Measurements from ENCODE around the gene SLC1A2.

Gene SLC1A2

GRCh38 chr11:35365961-35366360 lies 53.4 kb downstream of the SLC1A2 start:
- ChIA-PET POLR2A (no interaction called here), CTCF (no interaction called here)
- TF ChIP-seq LEF1 (IDR thresholded peaks at IDR 0.05; ENCODE audit: borderline replicate concordance) = no peak
- TF ChIP-seq BHLHE40 (IDR thresholded peaks at IDR 0.05; ENCODE audit: borderline replicate concordance) = no peak
- no peak for TF ChIP-seq SP1 (IDR thresholded peaks at IDR 0.05)
- no peak for TF ChIP-seq FOXA1 (IDR thresholded peaks at IDR 0.05)
- TF ChIP-seq ZNF384 (IDR thresholded peaks at IDR 0.05) = no peak
- TF ChIP-seq L3MBTL2 (conservative IDR thresholded peaks at IDR 0.05) = no peak
- TF ChIP-seq NFRKB (IDR thresholded peaks at IDR 0.05) = no peak
- no peak for TF ChIP-seq FOXM1 (IDR thresholded peaks at IDR 0.05; ENCODE audit: borderline replicate concordance)
- no peak for TF ChIP-seq HDGF (IDR thresholded peaks at IDR 0.05; ENCODE audit: borderline replicate concordance)
- TF ChIP-seq ARNT (IDR thresholded peaks at IDR 0.05) = no peak
- TF ChIP-seq CTBP1 (IDR thresholded peaks at IDR 0.05; ENCODE audit: borderline replicate concordance) = no peak
- TF ChIP-seq, protein P1, sequence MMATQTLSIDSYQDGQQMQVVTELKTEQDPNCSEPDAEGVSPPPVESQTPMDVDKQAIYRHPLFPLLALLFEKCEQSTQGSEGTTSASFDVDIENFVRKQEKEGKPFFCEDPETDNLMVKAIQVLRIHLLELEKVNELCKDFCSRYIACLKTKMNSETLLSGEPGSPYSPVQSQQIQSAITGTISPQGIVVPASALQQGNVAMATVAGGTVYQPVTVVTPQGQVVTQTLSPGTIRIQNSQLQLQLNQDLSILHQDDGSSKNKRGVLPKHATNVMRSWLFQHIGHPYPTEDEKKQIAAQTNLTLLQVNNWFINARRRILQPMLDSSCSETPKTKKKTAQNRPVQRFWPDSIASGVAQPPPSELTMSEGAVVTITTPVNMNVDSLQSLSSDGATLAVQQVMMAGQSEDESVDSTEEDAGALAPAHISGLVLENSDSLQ (IDR thresholded peaks at IDR 0.05) = no peak
- TF ChIP-seq TARDBP (IDR thresholded peaks at IDR 0.05) = no peak
- no peak for TF ChIP-seq FOXK2 (IDR thresholded peaks at IDR 0.05)
- TF ChIP-seq SUZ12 (IDR thresholded peaks at IDR 0.05) = no peak
- no peak for DNase-seq (ENCODE audit: extremely low spot score)

DNA sequence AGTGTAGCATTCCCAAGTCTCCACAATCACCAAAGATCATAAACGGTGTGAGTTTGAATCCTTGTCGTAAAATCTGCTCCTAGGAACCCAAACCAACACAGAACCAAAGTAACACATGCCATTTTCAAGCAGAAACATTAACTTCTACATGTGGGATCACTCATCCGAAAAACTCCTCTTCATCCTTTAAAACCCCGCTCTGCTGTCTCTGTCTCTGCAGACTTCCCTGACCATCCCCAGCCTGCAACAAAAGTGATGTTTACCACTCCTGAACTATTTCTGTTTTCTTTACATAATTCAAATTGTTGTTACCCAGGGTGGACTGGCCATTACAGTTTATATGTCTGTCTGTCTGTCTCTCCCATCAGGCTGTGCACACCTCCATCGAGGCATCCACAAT lies 54.0 kb downstream of the SLC1A2 start:
- no peak for DNase-seq (ENCODE audit: extremely low spot score)
- POLR2A ChIA-PET = no interaction called here
- CTCF ChIA-PET = no interaction called here
- TF ChIP-seq SUZ12 (IDR thresholded peaks at IDR 0.05) (no peak), L3MBTL2 (conservative IDR thresholded peaks at IDR 0.05) (no peak), ZNF384 (IDR thresholded peaks at IDR 0.05) (no peak), CTBP1 (IDR thresholded peaks at IDR 0.05; ENCODE audit: borderline replicate concordance) (no peak), FOXM1 (IDR thresholded peaks at IDR 0.05; ENCODE audit: borderline replicate concordance) (no peak), SP1 (IDR thresholded peaks at IDR 0.05) (no peak), ARNT (IDR thresholded peaks at IDR 0.05) (no peak), LEF1 (IDR thresholded peaks at IDR 0.05; ENCODE audit: borderline replicate concordance) (no peak), BHLHE40 (IDR thresholded peaks at IDR 0.05; ENCODE audit: borderline replicate concordance) (no peak), NFRKB (IDR thresholded peaks at IDR 0.05) (no peak), HDGF (IDR thresholded peaks at IDR 0.05; ENCODE audit: borderline replicate concordance) (no peak), ELF4 (IDR thresholded peaks at IDR 0.05) (no peak), TARDBP (IDR thresholded peaks at IDR 0.05) (no peak), FOXA1 (IDR thresholded peaks at IDR 0.05) (no peak)
- TF ChIP-seq, protein P1 (IDR thresholded peaks at IDR 0.05) = no peak

- CTCF ChIA-PET = interaction anchor here (0.6 kb wide), 1 partner anchor 13 kb away, joined by 3 read pairs; no protein-coding TSS in a partner anchor
- TF ChIP-seq ARNT (IDR thresholded peaks at IDR 0.05) (no peak), L3MBTL2 (conservative IDR thresholded peaks at IDR 0.05) (no peak), TARDBP (IDR thresholded peaks at IDR 0.05) (no peak), CTBP1 (IDR thresholded peaks at IDR 0.05; ENCODE audit: borderline replicate concordance) (no peak), HDGF (IDR thresholded peaks at IDR 0.05; ENCODE audit: borderline replicate concordance) (no peak), FOXM1 (IDR thresholded peaks at IDR 0.05; ENCODE audit: borderline replicate concordance) (no peak), SP1 (IDR thresholded peaks at IDR 0.05) (no peak), SUZ12 (IDR thresholded peaks at IDR 0.05) (no peak), LEF1 (IDR thresholded peaks at IDR 0.05; ENCODE audit: borderline replicate concordance) (no peak), ZNF384 (IDR thresholded peaks at IDR 0.05) (no peak), FOXK2 (IDR thresholded peaks at IDR 0.05) (no peak), BHLHE40 (IDR thresholded peaks at IDR 0.05; ENCODE audit: borderline replicate concordance) (no peak)
- TF ChIP-seq, protein P1 (IDR thresholded peaks at IDR 0.05) = no peak
- POLR2A ChIA-PET = no interaction called here
- DNase-seq (ENCODE audit: extremely low spot score) = no peak
These were observed 55.2 kb downstream of the SLC1A2 start for GRCh38 chr11:35363854-35364780.

DNA sequence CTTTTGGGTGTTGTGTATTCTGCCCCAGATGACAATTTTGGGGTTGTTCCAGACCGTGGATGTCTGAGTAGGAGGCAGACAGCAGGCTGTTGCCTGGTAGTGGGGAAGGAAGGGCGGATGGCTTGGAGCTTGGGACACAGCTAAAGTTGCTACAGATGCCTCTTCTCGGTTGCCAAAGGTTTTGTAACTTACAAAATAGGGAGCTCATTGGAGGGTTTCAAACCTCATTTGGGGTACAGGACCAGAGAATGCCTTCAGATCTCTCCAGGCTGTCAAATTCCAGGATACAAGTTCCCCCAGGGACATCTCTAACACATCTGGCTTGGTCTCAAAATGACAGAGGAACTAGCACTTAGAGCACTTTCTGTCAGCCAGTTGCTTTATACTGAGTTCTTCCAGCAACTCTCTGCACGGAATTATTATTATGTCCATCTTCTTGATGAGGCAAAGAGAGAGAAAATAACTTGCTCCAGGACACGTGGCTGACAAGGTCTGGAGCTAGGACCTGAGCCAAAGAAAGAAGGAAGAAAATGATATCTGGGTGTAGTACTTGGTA lies 56.0 kb downstream of the SLC1A2 start:
- TF ChIP-seq SUZ12 (IDR thresholded peaks at IDR 0.05) (no peak), ARNT (IDR thresholded peaks at IDR 0.05) (no peak), L3MBTL2 (conservative IDR thresholded peaks at IDR 0.05) (no peak), ZNF384 (IDR thresholded peaks at IDR 0.05) (no peak), TARDBP (IDR thresholded peaks at IDR 0.05) (no peak), BHLHE40 (IDR thresholded peaks at IDR 0.05; ENCODE audit: borderline replicate concordance) (no peak)
- DNase-seq (ENCODE audit: extremely low spot score) = no peak
- POLR2A ChIA-PET = no interaction called here
- CTCF ChIA-PET = interaction anchor here (0.7 kb wide), 1 partner anchor 1555 kb away, joined by 3 read pairs; no protein-coding TSS in a partner anchor

GRCh38 chr11:35362521-35362980 lies 56.8 kb downstream of the SLC1A2 start:
- ChIA-PET CTCF (no interaction called here), POLR2A (no interaction called here)
- no peak for DNase-seq (ENCODE audit: extremely low spot score)
- TF ChIP-seq SUZ12 (IDR thresholded peaks at IDR 0.05) (no peak), L3MBTL2 (conservative IDR thresholded peaks at IDR 0.05) (no peak), TARDBP (IDR thresholded peaks at IDR 0.05) (no peak), FOXK2 (IDR thresholded peaks at IDR 0.05) (no peak)

Data from HEK293T (cell line).